ENCODE results near the gene EPHA3. TPM values are rescaled to one million over a fixed set of nuclear protein-coding genes. Genes with fewer than 3 reads are reported as not detected.

EPHA3 gene
- total and polyA plus RNA-seq, 2 donors (not counting 3 experiments of a cell fraction or from before 2014, with no cell fraction given): not detected

DNA sequence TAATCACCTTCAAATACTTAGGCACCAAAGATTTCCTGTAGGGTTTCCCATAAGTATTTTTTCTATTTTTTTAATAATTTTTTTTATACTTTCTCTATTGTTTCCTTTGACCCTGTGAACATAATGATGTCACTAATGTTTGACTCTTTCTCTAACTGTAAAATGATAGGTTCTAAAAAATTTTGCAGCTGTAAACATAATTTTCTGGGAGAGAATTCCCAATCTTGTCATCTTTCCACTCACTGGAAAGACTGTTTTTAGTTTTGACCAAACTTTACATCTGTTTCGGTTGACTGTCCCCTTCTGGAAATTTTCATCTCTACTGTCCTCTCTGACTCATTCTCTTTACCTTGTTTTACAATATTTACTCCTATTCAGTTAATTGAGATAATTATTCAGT, 5.5 kb upstream of the EPHA3 start:
- no TSS peak for BruUV-seq (replicated peaks)
- Histone ChIP-seq H3K79me2 (ENCODE audit: control insufficient read depth, insufficient read depth, low read length) (no peaks in the 10 kb centered on the region), H3K9ac (replicated peaks; ENCODE audit: extremely low read depth, insufficient read depth, low read length) (no peak overlapping the region), H2AFZ (ENCODE audit: low read depth, low read length) (no peak overlapping the region), H3K9me3 (replicated peaks; ENCODE audit: control insufficient read depth, insufficient read depth, low read length) (no peaks in the 10 kb centered on the region), H3K4me2 (ENCODE audit: insufficient read depth, low read length) (no peak overlapping the region), H3K4me3 (replicated peaks in 1 of 3; ENCODE audit: insufficient read depth in 1 of 3, low read depth in 1 of 3, low read length in 3 of 3) (no peak overlapping the region), H3K4me1 (ENCODE audit: control insufficient read depth, extremely low read depth, insufficient read depth, low read length) (no peaks in the 10 kb centered on the region), H3K36me3 (ENCODE audit: control insufficient read depth in 2 of 2, extremely low read depth in 1 of 2, insufficient read depth in 2 of 2, low read length in 2 of 2) (no peaks in the 10 kb centered on the region), H3K27me3 (ENCODE audit: control insufficient read depth in 2 of 2, insufficient read depth in 2 of 2, low read length in 2 of 2) (no peaks in the 10 kb centered on the region), H3K9me1 (replicated peaks; ENCODE audit: control insufficient read depth, extremely low read depth, insufficient read depth, low read length) (no peaks in the 10 kb centered on the region), H3K27ac (ENCODE audit: insufficient read depth, low read depth, low read length) (no peak overlapping the region), H4K20me1 (replicated peaks; ENCODE audit: control insufficient read depth, extremely low read depth, insufficient read depth, low read length) (peaks cover 2% of the 10 kb centered on the region)
- TF ChIP-seq JUN (IDR thresholded peaks at IDR 0.05; ENCODE audit: borderline replicate concordance, insufficient read depth, insufficient read length, low read depth): no peak
- no peak for TF ChIP-seq MAX (IDR thresholded peaks at IDR 0.05; ENCODE audit: insufficient read depth, insufficient read length)
- no peak for TF ChIP-seq POLR2A (IDR thresholded peaks at IDR 0.05; ENCODE audit: low read depth, low read length)
- no peak for TF ChIP-seq CTCF (IDR thresholded peaks at IDR 0.05; ENCODE audit: extremely low read depth in 1 of 2, insufficient read depth in 1 of 2, low read depth in 1 of 2, low read length in 2 of 2)
- no peak for TF ChIP-seq EZH2 (IDR thresholded peaks at IDR 0.05; ENCODE audit: borderline replicate concordance, low read depth, low read length, severe bottlenecking)
- no peak for TF ChIP-seq MYC (IDR thresholded peaks at IDR 0.05; ENCODE audit: low read depth, low read length)
- TF ChIP-seq GATA2 (IDR thresholded peaks at IDR 0.05; ENCODE audit: insufficient read depth, insufficient read length, low read depth, low read length): no peak
- no peak for TF ChIP-seq FOS (IDR thresholded peaks at IDR 0.05; ENCODE audit: borderline replicate concordance, insufficient read depth, low read length)
- FAIRE-seq (no peak), DNase-seq (ENCODE audit: low read depth, low spot score) (no peak)
- intact Hi-C loops (cut with micrococcal nuclease): no loop called here
- dilution Hi-C loops (cut with MboI; ENCODE audit: extremely low pct_ligation_motif_present, low sequenced_read_pairs): no loop called here
- CTCF ChIA-PET: interaction anchor here (1.1 kb wide), 1 partner anchor 14 kb away, joined by 4 read pairs; no protein-coding TSS in a partner anchor
- POLR2A ChIA-PET: no interaction called here
